Measurements from ENCODE around the gene NUP205.

GRCh38 chr7:135522509-135522908 is 35.2 kb upstream of the NUP205 start:
- TF ChIP-seq CTCF (IDR thresholded peaks at IDR 0.05) (no peak), POLR2A (IDR thresholded peaks at IDR 0.05) (no peak)

Data from adrenal gland (tissue), 5 donors.